NCI-H748 (cell line): ENCODE results near the gene ATP10D.

Experiments used
- DNase-seq: peaks from one replicate; lab custom pipeline; 2025; ENCODE audit not compliant: unreplicated experiment; lab: John Stamatoyannopoulos, UW

The ATP10D gene

DNA sequence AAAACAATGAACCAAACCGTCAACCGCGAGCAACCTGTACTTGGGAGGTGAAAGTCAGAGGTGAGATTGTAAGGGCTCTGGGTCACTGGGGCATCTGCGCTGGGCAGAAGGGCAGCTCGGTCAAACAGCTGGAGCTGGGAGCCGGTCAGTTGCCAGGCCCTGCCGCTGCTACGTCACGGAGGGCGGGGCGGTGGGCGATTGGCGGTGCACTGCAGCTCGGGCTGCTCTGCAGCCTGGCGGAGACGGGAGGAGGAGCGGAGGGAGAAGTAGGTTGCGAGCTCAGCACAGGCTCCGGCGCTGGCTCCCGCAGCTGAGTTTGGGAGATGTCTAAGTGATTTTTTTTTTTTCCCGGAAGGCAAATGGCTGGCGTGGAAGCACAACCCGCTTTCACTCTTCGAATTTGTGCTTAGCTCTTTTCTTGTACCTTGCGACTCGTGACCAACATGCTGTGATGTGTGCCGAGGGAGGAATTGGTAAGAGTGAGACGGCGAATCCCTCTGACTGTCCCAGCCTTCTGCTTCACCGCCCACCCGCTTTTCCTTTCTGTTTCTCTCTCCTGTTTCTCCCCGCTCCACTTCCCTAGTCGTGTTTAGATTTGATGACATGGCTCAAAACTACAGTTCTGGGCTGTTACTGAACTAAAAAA is at the start of gene ATP10D:
TSS of gene ATP10D (plus strand) at position 229 of the 646 bp plus-strand sequence. CDS start 27,266 bp downstream, outside the sequence.
- DNase-seq: peak; percentile 90

DNA sequence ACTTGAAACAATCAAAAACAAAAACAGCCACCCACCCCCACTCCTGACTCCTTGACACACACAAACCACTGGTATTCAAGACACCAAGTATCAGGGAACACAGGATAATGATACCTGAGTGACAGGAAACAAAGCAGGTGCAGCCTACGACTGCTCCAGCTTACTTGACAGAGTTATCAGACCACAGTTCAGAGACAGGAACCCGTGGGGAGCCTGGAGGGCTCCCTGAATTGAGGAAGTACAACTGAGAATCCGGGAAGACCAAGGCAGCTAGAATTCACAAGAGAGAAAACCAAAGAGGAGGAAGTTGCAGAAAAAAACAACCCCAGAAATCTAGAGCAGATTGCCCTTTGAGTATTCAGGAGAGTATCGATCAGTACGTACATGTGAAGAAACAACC is 42.1 kb upstream of the ATP10D start:
- no peak for DNase-seq

DNA sequence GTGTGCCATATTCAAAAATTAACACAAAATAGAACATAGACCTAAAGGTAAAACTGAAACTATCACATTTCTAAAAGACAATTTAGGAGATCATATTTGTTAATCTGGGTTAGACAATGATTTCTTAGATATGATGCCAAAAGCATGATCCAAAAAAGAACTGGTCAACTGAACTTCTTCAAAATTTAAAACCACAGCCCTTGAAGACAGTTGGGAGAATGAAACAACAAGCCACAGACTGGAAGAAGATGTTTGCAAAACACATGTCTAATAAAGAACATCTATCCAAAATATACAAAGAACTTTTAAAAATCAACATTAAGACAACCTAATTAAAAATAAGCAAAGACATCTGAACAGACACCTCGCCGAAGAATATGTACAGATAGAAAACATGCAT is 41.0 kb upstream of the ATP10D start:
- no peak for DNase-seq

DNA sequence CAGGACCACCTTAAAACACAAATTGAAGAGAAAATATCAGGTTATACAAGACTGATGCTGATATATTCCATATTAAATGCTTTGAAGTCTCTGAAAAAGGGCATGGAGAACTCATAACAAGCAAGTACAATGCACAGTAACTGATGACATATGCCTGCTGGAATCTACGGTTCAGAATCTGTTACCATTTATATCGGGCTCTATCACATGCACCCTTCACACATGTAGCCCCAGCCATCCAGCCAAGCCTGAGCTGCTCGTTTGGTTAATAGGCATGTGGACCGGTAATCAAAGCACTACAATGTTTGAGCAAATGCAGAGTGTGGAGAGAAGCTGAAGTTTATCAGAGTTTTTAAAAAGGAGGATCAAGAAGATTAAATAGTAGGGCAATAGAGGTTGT is 33.4 kb upstream of the ATP10D start:
- DNase-seq: no peak

DNA sequence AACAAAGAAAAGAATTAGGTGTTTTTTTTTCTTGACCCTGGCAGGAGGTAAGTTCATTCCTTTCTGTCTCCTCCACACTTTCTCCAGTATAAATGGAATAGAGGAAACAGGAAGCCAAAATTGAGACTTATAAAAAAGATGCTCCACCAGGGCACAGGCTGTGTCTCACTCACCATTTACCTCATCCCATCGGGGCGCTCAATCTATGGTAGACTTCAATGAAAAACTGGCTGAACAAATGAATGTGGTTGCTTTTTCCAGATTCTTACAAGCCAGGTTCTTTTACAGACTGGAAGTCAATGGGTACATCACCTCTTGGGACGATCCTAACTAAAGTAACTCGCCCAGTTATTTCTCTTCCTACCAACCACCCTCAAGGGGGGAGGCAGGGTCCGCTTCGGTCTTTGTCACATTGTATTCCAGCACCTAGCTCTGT is 22.3 kb upstream of the ATP10D start:
- DNase-seq: no peak

DNA sequence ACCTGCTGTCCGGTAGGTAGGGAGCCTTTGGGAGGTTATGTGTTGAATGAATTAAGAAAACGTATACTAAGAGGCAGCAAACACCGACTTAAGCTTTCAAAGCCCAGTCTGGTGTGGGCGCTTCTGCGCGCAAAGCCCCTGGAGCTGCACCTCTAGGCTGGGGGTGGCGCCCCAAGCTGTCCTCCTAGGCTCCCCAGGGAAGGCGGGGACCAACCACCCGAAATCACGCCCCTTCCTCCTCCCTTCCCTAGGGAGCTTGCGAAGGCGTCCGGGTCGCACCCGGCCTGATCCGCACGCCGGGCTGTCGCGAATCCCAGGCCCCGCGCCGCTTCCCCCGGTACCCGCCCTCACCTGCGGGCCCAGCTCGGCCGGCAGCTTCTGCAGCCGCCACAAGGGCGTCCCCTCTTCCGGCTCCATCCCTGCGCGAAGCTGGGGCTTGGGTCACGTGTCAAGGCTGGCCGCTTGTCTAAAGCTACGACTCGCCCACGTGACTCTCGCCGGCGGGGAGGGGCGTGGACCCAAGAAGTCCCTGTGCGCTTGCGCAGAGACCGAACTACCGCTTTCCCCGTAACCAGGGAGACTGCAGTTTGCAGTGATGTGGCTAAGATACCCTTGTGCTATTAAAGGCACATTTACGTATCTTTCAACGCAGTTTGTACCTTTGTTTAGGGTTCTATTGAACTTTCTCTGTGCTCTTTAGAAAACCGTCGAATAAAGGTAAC is 21.7 kb upstream of the ATP10D start, which contains the start of gene COMMD8:
TSS of gene COMMD8 (minus strand) at position 468 of the 722 bp plus-strand sequence. CDS start at position 417, 51 bp downstream.
- peak; percentile 97 for DNase-seq

DNA sequence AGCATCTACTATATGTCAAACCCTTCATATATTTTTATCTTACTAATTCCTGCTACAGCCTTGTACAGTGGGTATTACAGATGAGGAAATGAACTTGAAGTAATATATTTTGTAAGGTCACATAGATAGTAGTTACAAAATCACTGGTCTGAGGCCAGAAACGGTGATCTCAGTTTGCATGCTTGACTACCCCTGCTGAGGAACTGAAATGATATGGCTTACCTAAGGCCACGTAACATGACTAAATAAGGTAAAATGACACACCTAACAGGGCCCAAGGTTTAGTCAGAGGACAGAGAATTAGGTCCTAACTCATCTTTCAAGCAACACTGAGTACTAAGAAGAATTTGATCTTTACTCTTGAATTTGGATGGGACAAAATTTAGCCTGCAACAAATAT is 20.1 kb upstream of the ATP10D start:
- DNase-seq: no peak

DNA sequence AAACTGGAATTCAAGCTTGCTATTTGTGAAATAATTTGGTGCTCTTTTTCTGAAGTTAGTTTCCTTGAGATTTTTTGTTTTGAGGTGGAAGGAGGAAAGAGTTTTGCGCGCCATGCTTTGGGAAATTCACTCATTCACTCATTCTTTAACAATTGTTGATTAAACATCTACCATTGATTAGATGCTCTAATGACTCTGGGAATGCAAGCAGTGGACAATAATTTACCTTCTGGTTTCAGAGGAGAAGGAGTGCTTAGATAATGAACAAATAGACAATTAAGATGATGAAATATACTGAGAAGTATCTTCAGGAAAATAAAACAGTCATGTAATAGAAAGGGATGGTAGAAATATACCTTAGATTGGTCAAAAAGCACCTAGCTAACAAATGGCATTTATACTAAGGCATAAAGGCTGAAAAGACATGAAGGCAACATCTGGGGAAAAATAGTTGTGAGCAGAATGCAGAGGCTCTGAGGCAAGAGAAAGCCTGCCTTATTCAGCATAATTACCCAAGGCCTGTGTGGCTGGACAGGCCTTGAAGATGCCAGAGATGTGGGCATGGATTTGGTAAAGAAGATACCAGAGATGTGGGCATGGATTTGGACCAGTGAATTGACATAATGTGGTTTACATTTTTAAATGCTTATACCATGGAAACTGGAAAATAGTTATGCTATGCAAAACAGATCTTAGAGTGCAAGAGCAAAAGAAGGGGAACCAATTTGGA is 18.9 kb upstream of the ATP10D start:
- no peak for DNase-seq

DNA sequence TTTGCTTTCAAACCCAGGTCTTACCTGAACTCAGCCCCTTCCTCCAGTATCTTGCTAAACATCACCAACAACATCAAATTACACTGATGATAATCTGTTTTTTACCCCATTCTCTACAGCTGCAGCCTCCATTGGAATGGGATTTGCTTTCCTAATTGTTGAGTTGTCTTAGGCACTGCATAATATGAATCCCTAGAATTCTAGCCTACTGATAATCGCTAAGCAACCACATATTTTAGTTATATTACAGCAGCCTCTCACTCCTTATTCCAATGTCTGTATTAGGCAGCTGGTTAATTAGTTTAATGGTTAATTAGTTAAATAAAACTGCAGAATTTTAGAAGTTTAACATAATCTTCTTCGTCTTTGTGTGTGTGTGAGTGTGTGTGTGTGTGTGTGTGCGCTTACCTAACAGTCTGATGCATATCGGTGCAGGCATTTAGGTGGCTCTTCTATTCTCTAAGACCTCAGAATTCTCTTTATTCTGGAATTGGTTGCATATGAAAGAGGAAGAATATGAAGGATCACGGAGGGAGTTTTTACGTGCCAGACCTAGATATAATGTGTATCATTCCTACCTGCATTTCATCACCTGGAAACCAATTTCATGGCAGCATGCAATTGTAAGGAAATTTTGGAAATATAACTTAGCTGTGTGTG is 16.2 kb upstream of the ATP10D start:
- DNase-seq: no peak

DNA sequence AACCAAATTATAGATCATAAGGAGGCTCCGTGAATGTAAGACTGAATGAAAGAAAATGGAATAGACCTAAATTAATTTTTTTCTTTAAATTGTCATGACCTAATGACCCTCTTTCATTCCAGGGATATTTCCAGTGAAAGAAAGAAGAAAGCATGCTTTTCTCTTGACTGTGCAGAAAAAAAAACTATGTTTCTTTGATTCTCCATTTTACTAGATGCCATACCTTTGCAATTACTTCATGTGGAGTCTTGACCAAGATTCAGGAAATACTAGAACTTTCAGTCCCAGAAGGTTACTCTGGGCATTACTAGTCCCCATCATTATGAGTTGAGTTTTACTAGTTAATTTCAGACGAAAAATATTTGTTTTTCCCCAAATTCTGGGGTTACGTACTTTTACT is 15.1 kb upstream of the ATP10D start:
- no peak for DNase-seq

DNA sequence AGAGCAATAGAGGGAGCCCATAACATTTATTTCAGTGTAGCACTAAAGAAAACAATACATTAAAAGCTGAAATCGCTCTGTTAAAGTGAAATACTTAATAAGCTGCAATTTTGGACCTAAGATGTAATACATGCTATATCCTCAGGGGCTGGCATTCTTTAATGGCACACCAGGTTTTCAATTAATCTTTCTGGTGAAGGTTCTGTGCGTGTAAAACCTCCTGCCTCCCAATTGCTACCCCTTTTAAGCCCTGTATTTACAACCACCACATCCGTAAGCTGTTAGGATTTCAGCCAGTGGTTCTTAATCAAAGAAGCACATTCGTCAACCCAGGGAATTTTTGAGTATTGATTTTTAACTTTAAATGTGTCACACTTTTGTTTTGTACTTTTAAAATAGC is 14.0 kb upstream of the ATP10D start:
- DNase-seq: no peak

DNA sequence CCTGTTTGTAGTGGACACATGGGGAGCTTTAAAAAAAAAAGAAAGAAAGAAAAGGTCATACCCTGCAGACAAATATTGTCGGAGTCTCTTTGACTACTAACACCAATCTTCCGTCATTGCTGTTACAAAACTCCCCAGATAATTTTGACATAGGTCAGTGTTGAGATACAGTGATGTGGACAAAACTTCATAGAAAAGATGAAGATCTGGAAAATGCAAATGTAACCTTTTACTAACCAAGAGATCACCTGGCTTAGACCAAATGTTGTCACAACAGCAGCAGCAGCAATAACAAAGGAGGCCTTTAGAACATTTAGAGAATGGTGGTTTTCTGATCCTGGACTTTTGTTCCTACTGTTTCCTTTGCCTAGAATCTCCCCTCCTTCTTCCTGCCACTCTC is 13.5 kb upstream of the ATP10D start:
- DNase-seq: no peak

DNA sequence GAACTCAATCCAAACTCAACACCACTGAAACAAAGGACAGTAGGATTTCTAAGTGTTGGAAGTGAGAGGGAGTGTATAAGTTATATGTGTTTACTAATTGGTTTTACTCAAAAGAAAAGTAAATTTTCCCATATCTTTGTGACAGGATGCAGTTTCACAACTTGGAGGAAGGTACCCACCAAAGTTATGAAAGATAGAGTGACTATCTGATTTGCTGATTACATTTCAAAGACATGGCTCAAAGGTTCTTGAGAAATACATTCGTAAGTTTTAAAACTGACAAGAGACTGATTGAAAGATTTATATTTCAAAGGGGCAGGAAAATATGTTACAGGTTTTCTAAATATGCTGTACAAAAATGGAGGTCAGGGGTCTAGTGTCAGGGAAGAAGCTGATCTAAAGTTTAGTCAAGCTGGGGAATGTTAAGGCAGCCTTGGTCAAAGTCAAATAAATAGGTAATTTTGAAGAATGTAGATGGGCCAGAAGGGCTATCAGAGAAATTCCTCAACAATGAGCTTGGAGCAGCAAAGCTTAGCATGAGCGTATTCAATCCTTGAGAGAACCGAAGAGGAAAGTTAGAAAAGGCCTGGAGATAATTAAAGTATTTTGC is 11.8 kb upstream of the ATP10D start:
- DNase-seq: no peak

DNA sequence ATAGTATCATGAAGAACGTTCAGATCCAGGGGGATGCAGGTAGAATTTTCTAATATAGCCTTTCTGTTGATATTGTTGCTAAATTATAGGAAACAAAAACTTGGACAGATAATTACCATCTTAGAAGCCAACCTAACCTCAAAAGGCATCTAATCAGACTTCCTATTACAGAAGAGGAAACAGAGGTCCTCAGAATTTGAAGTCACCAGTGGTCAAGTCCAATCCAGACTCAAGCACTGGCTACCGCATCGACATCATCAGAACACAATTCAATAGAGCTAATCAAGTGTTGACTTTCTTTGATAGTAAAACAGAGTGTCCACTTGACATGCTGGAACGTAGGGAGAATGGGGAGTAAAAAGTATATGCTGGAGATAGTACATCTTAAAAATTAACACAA is 10.3 kb upstream of the ATP10D start:
- no peak for DNase-seq

DNA sequence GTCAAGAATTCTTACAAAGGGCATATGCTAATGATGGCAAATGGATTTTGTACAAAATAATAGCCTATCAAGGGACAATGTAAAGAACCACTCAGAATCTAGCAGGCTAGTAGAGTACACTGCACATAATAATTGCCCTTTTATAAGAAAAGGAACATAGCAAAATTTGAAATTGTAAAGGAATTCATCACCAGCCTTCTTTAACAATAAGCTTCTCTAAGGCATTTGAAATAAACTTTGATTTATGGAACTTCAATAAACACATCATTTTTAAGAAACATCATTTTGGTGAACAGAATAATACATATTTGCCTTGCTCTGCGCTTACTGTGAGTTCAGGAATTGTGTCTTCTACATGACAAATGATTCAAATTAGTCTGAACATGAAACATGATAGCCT is 9.7 kb upstream of the ATP10D start:
- DNase-seq: no peak

DNA sequence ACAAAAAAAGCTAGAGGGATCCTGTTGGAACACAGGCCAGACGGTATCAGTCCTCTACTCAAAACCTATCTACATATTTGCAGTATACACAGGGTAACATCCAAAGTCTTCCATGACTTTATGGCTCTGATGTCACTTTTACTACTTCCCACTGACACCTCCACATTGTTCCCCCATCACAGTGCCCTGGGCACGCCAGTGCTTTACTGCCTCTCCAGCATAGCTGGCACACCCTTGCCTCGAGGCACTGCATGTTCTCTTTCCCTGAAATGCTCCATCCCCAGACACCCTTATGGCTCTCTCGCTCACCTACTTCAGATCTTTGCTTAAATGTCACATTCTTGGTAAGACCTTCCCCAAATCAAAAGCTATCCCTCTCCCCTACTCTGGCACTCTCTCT is 6.3 kb upstream of the ATP10D start:
- DNase-seq: no peak

DNA sequence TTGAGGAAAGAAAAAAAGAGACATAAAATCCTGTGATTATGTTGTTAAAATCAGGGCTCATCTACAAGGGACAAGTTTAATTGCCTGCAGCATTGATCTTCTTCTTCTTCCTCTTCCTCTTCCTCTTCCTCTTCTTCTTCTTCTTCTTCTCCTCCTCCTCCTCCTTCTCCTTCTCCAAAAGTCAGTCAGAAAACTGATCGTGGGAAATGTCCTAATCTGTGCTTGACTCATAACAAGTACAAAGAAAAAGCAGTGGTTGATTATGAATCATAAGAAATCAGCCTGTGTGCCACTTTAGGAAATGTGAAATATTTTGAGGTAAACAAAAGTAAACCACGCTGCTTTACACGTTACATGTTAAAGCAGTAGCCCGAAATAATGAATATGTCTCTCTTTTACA is 2.7 kb upstream of the ATP10D start:
- DNase-seq: no peak

DNA sequence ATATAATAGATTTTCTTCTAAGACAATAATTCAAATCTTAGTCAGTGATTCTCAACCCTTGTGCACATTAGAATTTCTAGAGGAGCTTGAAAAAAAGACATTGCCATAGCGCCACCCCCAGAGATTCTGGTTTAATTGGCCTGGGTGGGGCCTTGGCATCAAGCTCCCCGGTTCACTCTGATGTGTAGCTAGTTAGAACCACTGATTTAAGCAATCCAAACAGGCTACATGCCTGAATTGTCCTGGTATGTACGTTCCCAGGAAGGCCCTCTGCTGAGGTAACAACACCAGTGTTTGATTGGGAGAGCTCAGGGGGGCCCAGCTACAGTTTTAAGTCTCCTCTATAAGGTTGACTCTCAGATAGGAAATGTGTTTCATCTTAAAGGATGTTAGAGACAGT is 1.3 kb upstream of the ATP10D start:
- no peak for DNase-seq

DNA sequence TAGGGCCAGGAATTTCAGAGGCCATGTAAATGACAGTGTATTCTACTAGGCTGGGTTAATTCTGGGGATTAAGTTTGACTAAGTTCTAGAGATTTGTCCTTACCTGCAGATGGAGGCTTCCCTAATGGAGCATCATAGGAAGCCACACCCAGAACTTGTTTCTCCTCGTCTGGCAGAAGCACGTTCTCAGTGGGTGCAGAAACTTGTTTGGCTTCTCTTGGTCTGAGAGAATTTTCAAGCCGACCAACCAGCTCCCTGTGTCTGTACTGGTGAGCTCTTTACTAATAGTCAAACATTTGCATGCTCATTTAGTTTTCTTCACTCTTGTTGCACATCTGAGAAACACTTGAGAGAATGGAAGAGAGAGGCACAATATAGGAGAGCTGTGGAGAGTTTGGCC is 907 bp upstream of the ATP10D start:
- no peak for DNase-seq

DNA sequence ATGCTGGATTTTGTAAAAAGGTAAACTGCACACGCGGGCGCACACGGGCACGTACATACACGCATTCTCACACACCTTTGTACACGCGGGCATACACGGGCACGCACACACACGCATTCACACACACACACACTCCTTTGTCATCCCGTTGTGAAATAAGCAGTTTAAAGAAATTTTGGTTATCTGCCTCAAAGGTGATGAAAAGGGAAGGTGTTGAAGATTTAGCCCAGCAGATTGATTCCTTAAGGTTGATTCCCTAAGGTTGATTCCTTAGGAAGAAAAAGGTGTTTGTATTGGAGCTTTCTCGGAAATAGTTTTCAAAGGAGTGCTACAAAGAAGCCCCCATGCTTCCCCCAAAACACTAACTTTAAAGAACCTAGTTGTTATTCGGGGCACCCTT is 693 bp downstream of the ATP10D start:
- DNase-seq: no peak

DNA sequence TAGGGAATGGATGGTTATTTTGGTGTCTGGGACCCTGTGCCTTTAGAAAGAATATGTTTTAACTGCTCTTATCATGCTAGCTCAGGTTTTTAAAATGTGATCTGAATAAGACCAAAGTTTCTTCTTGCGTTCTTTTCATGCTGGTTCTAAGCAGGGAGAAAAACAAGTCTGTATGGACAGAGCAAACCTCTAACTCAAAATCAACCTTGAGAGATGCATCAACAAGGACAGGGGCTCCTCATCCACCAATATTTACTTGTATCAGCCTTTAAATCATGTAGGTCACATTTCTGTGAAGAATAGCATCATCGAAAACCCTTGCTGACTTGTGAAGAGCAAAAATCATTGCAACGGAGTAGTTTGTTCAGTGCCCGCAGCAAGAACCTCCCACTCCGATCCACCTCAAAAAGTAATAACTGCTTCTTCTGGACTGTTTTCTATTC is 1.2 kb downstream of the ATP10D start:
- DNase-seq: no peak
